Stimulated activated memory B cell treated with anti-CD40 and anti-IgM and Interleukin-4, amounts not matched to agents 10 μg/mL and 1 μg/mL and 100 μg/mL, for 72 hours (primary cell): ENCODE measurements around the gene ENOSF1.

Experiments
- ATAC-seq: fragments of 150-1000 bp; cut with Tn5 transposase; 2 replicates; pipeline ENCODE4 v1.10.0; 2021
- H3K27ac Mint-ChIP-seq: one replicate; pipeline ENCODE4 v1.8.0; 2022; ENCODE audit warnings: mild to moderate bottlenecking, mixed read lengths
- H3K27me3 Mint-ChIP-seq: one replicate; pipeline ENCODE4 v1.8.0; 2022; ENCODE audit warnings: mixed read lengths
- H3K36me3 Mint-ChIP-seq: one replicate; pipeline ENCODE4 v1.8.0; 2022; ENCODE audit warnings: mixed read lengths
- H3K4me1 Mint-ChIP-seq: one replicate; pipeline ENCODE4 v1.8.0; 2022; ENCODE audit warnings: mixed read lengths
- H3K4me3 Mint-ChIP-seq: one replicate; pipeline ENCODE4 v1.8.0; 2022; ENCODE audit warnings: mild to moderate bottlenecking, moderate library complexity, mixed read lengths
- H3K9me3 Mint-ChIP-seq: one replicate; pipeline ENCODE4 v1.8.0; 2022; ENCODE audit warnings: mixed read lengths

Gene ENOSF1

DNA sequence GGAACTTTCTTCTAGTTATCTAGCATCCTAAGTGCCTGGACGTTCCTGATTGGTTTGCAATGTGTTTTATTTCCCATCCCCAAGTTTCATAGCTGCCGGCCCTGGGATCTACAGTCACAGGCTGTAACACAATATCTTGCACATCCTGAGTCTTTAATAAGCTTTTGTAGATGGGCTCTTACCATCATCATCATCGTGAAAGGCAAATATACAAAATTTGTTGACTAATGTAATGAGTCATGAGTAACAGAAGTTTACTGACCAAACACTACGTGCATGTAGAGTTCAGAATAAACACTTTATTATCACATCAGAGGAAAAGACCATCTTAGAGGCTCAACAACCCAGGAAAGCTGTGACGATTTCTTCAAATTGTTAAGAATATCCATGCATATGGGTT, 63.1 kb downstream of the ENOSF1 start:
- peaks cover 8% of the 10 kb centered on the region for H3K4me1 Mint-ChIP-seq
- no peak overlapping the region for H3K27ac Mint-ChIP-seq
- no peak overlapping the region for H3K4me3 Mint-ChIP-seq
- no peaks in the 10 kb centered on the region for H3K36me3 Mint-ChIP-seq
- H3K27me3 Mint-ChIP-seq: peaks cover 8% of the 10 kb centered on the region
- H3K9me3 Mint-ChIP-seq: no peaks in the 10 kb centered on the region
- no peak for ATAC-seq

DNA sequence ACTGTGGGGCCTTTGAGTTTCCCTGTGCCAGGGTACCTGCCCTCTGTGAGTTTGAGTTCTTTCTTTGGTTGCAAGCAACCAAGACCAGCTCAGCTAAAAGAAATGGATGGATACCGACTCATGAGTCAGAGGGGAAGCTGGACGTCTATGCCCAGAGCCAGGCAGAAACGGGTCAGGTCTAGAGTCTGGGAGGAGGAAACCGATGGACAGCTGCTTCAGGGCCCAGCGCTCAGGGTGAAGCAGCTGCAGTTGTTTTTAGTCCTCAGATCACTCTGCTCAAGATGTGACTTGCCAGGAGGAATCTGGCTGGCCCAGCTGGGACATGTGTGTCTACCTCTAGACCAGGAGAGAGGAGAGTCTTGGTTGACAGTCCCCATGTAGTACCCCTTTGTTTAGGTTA, 65.1 kb downstream of the ENOSF1 start:
- ATAC-seq: no peak
- Mint-ChIP-seq H3K4me1 (peaks cover 8% of the 10 kb centered on the region), H3K4me3 (no peak overlapping the region), H3K36me3 (no peaks in the 10 kb centered on the region), H3K27ac (no peak overlapping the region), H3K9me3 (no peaks in the 10 kb centered on the region), H3K27me3 (no peaks in the 10 kb centered on the region)

- peak; percentile 47 for ATAC-seq
- Mint-ChIP-seq H3K27ac (no peak overlapping the region), H3K36me3 (no peaks in the 10 kb centered on the region)
These were observed 67.9 kb downstream of the ENOSF1 start for GRCh38 chr18:644395-645004.

DNA sequence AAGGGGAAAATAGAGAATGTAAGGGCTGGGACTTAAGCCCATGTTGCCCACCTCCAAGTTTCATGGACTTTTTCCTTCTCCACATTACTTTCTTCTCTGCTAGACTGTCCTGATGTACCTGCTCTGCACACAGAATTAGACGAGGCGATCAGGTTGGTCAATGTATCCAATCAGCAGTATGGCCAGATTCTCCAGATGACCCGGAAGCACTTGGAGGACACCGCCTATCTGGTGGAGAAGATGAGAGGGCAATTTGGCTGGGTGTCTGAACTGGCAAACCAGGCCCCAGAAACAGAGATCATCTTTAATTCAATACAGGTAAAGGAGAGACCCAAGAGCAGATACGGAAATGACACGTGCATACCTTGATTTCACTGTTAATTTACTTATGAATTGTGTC, 71.2 kb downstream of the ENOSF1 start:
- no peaks in the 10 kb centered on the region for H3K4me1 Mint-ChIP-seq
- ATAC-seq: no peak

More at GRCh38 chr18:644395-645004, 67.9 kb downstream of the ENOSF1 start:
- Mint-ChIP-seq H3K9me3 (no peaks in the 10 kb centered on the region), H3K27me3 (no peaks in the 10 kb centered on the region), H3K4me3 (no peak overlapping the region), H3K4me1 (no peaks in the 10 kb centered on the region)

GRCh38 chr18:635171-635570, 77.3 kb downstream of the ENOSF1 start:
- no peak for ATAC-seq

More for the DNA sequence above, 71.2 kb downstream of the ENOSF1 start:
- H3K27ac Mint-ChIP-seq: no peak overlapping the region
- H3K36me3 Mint-ChIP-seq: no peaks in the 10 kb centered on the region
- no peak overlapping the region for H3K4me3 Mint-ChIP-seq
- H3K27me3 Mint-ChIP-seq: peaks cover 11% of the 10 kb centered on the region
- no peaks in the 10 kb centered on the region for H3K9me3 Mint-ChIP-seq

DNA sequence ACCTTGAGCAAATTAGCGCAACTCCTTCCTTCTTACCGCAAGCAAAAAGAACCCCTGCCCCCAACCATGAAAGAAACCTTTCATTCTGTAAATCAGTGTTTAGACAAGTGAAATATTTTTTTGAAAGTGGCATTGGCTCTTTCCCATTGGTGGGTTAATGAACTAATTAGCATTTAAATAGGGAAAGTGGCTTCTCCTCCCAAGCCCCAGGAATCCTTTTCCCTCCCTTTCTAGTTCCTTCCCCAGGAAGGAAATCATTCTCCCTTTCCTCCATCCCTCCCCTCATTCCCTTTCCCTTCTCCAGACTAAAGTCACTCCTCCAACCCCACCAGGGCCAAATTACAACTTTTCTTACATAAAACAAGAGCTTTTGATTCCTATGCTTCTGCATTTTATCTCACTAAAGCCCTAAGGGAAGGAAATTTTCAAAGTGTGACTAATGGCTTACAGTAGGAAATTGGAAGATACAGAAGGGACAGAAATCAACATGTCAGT, 77.8 kb downstream of the ENOSF1 start:
- ATAC-seq: no peak
- no peaks in the 10 kb centered on the region for H3K4me1 Mint-ChIP-seq
- H3K27me3 Mint-ChIP-seq: peaks cover 26% of the 10 kb centered on the region
- H3K4me3 Mint-ChIP-seq: no peak overlapping the region
- H3K36me3 Mint-ChIP-seq: no peaks in the 10 kb centered on the region
- no peak overlapping the region for H3K27ac Mint-ChIP-seq
- H3K9me3 Mint-ChIP-seq: peaks cover 3% of the 10 kb centered on the region

More at GRCh38 chr18:635171-635570, 77.3 kb downstream of the ENOSF1 start:
- Mint-ChIP-seq H3K9me3 (peaks cover 3% of the 10 kb centered on the region), H3K4me1 (no peaks in the 10 kb centered on the region), H3K4me3 (no peak overlapping the region), H3K36me3 (no peaks in the 10 kb centered on the region), H3K27ac (no peak overlapping the region), H3K27me3 (peaks cover 26% of the 10 kb centered on the region)

- H3K4me3 Mint-ChIP-seq: no peak overlapping the region
- no peaks in the 10 kb centered on the region for H3K4me1 Mint-ChIP-seq
- no peaks in the 10 kb centered on the region for H3K36me3 Mint-ChIP-seq
- H3K9me3 Mint-ChIP-seq: peaks cover 3% of the 10 kb centered on the region
- ATAC-seq: no peak
- no peak overlapping the region for H3K27ac Mint-ChIP-seq
- peaks cover 15% of the 10 kb centered on the region for H3K27me3 Mint-ChIP-seq
These were observed 80.9 kb downstream of the ENOSF1 start for GRCh38 chr18:631560-631959.

DNA sequence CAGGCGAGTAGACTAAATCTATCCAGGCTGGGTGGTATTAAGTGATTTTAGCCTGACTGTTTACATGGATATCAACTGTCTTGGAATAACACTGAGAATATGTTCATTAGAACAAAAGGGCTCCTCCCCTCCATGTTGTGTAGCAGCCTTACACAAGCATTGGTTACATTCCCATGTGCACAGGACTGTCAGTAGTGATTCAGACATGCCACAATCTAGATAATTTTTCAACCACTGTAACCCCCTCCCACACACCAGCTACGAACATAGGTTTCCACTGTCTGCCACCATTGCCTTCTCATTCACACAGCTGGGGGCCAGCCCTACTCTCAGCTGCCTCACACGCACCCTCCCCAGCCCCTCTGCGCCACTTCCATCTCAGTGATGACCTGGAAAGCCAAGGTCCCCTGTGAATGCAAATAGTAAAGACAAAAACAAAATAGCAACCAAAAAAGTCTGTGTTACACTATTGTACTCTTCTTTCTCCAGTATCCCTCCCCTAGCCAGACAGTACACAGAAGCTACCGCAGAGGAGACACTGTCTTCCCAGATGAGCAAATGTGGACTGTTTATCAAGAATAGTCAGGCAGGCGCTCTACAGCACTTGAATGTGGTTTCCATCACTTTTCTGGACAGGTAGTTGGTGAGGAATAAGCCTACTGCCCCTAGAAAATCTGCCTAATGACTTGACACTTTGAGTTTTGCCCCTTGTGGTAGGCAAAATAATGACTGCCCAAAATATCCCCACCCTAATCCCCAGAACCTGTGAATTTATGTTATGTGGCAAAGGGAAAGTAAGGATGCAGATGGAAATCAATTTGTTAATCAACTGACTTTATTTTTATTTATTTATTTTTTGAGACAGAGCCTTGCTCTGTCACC, 82.9 kb downstream of the ENOSF1 start:
- Mint-ChIP-seq H3K36me3 (no peaks in the 10 kb centered on the region), H3K4me3 (no peak overlapping the region), H3K27me3 (peaks cover 15% of the 10 kb centered on the region), H3K9me3 (peaks cover 3% of the 10 kb centered on the region), H3K4me1 (no peaks in the 10 kb centered on the region), H3K27ac (no peak overlapping the region)
- ATAC-seq: peak; percentile 21

GRCh38 chr18:627231-627630, 85.2 kb downstream of the ENOSF1 start:
- H3K4me1 Mint-ChIP-seq: no peaks in the 10 kb centered on the region
- no peak overlapping the region for H3K4me3 Mint-ChIP-seq
- H3K27me3 Mint-ChIP-seq: peaks cover 15% of the 10 kb centered on the region
- no peaks in the 10 kb centered on the region for H3K36me3 Mint-ChIP-seq
- no peak for ATAC-seq
- H3K9me3 Mint-ChIP-seq: peaks cover 3% of the 10 kb centered on the region
- H3K27ac Mint-ChIP-seq: no peak overlapping the region

GRCh38 chr18:623761-624620, 88.4 kb downstream of the ENOSF1 start:
- H3K36me3 Mint-ChIP-seq: no peaks in the 10 kb centered on the region
- no peaks in the 10 kb centered on the region for H3K27me3 Mint-ChIP-seq
- H3K9me3 Mint-ChIP-seq: no peaks in the 10 kb centered on the region
- ATAC-seq: peak; percentile 49
- H3K4me1 Mint-ChIP-seq: no peaks in the 10 kb centered on the region
- no peak overlapping the region for H3K4me3 Mint-ChIP-seq
- no peak overlapping the region for H3K27ac Mint-ChIP-seq

GRCh38 chr18:622289-622688, 90.1 kb downstream of the ENOSF1 start:
- H3K27ac Mint-ChIP-seq: no peak overlapping the region
- no peaks in the 10 kb centered on the region for H3K27me3 Mint-ChIP-seq
- H3K36me3 Mint-ChIP-seq: no peaks in the 10 kb centered on the region
- ATAC-seq: no peak
- no peak overlapping the region for H3K4me3 Mint-ChIP-seq
- H3K9me3 Mint-ChIP-seq: no peaks in the 10 kb centered on the region
- no peaks in the 10 kb centered on the region for H3K4me1 Mint-ChIP-seq

- Mint-ChIP-seq H3K9me3 (no peaks in the 10 kb centered on the region), H3K36me3 (no peaks in the 10 kb centered on the region), H3K4me1 (no peaks in the 10 kb centered on the region), H3K4me3 (no peak overlapping the region), H3K27me3 (no peaks in the 10 kb centered on the region), H3K27ac (no peak overlapping the region)
- no peak for ATAC-seq
These were observed 91.0 kb downstream of the ENOSF1 start for GRCh38 chr18:621291-622043.
